Measurements from ENCODE around the gene PSMG4. TPM values are rescaled to one million over a fixed set of nuclear protein-coding genes. Genes with fewer than 3 reads are reported as not detected.

PSMG4 gene
- total and polyA plus RNA-seq, 2 of the 8 experiments (the other 6 are each of a cell fraction or from before 2014, with no cell fraction given), result 40.6 to 113 TPM

DNA sequence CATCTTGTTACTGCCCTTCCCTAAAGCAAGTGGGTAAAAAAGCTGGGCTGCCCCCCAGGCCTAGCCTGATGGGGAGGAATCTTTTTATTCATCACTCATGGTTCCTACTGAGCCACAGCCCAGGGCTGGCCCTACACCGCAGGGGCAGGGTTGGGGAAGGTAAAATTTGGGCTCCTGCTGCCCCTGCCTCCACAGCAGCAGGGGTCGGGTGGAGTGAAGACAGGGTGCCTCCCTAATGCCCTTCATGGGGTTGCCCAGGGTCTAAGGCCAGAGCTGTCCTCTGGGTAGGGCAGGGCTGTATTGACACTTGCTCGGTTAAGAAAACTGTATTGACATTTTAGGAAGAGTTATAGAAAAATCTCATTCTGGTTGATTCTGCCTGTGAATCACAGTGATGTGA, 8.9 kb upstream of the PSMG4 start:
- H3K27me3 ChIP-seq (replicated peaks in 1 of 4; ENCODE audit: control insufficient read depth in 3 of 4, extremely low read depth in 1 of 4, insufficient read depth in 3 of 4, low read length in 3 of 4), result peaks cover 0 to 3% (median 1%) of the 10 kb centered on the region in 4 experiments; a peak in 2 of 7 replicates
- H3K79me2 ChIP-seq (ENCODE audit: control insufficient read depth in 1 of 2, insufficient read depth in 2 of 2, low read length in 2 of 2), result no peaks in the 10 kb centered on the region
- H3K4me1 ChIP-seq (replicated peaks in 1 of 4; ENCODE audit: control insufficient read depth in 3 of 4, insufficient read depth in 4 of 4, low read length in 3 of 4), result peaks cover 3 to 9% (median 7%) of the 10 kb centered on the region in 4 experiments; a peak in 6 of 7 replicates
- H4K91ac ChIP-seq (replicated peaks; ENCODE audit: insufficient read length, low read length), result no peak overlapping the region
- no peak overlapping the region for H3K4me3 ChIP-seq (ENCODE audit: extremely low read depth in 1 of 4, insufficient read depth in 2 of 4, low read depth in 3 of 4, low read length in 4 of 4)
- no peak overlapping the region for H4K5ac ChIP-seq (ENCODE audit: insufficient read length, low read depth, low read length)
- WGBS, 2 experiments (ENCODE audit: extremely low coverage in 1 of 2, insufficient coverage in 1 of 2, insufficient read length in 1 of 2, insufficient replicate concordance in 2 of 2, low coverage in 1 of 2, low lambda C conversion rate in 2 of 2, missing lambda C conversion rate in 1 of 2), result 91% methylated on average over 3 of the region's 3 CpGs; no CpG with 5 or more reads in 1 of the 2 experiments
- H3K36me3 ChIP-seq (ENCODE audit: control insufficient read depth in 2 of 4, insufficient read depth in 4 of 4, low read length in 3 of 4), result no peaks in the 10 kb centered on the region
- TF ChIP-seq CEBPB (IDR thresholded peaks at IDR 0.05; ENCODE audit: low read depth, low read length), result no peak
- no peak for TF ChIP-seq SIRT6 (IDR thresholded peaks at IDR 0.05; ENCODE audit: low read length)
- TF ChIP-seq, protein P1, sequence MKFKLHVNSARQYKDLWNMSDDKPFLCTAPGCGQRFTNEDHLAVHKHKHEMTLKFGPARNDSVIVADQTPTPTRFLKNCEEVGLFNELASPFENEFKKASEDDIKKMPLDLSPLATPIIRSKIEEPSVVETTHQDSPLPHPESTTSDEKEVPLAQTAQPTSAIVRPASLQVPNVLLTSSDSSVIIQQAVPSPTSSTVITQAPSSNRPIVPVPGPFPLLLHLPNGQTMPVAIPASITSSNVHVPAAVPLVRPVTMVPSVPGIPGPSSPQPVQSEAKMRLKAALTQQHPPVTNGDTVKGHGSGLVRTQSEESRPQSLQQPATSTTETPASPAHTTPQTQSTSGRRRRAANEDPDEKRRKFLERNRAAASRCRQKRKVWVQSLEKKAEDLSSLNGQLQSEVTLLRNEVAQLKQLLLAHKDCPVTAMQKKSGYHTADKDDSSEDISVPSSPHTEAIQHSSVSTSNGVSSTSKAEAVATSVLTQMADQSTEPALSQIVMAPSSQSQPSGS (IDR thresholded peaks at IDR 0.05; ENCODE audit: low read length), result no peak
- TF ChIP-seq, protein P2, sequence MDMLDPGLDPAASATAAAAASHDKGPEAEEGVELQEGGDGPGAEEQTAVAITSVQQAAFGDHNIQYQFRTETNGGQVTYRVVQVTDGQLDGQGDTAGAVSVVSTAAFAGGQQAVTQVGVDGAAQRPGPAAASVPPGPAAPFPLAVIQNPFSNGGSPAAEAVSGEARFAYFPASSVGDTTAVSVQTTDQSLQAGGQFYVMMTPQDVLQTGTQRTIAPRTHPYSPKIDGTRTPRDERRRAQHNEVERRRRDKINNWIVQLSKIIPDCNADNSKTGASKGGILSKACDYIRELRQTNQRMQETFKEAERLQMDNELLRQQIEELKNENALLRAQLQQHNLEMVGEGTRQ (IDR thresholded peaks at IDR 0.05; ENCODE audit: low read length), result no peak
- no peak overlapping the region for H2AFZ ChIP-seq (ENCODE audit: low read length)
- no peaks in the 10 kb centered on the region for H3K23me2 ChIP-seq (ENCODE audit: low read depth, low read length)
- no peak overlapping the region for H4K8ac ChIP-seq (ENCODE audit: extremely low read depth, insufficient read depth, low read length)
- no peak overlapping the region for H2AK5ac ChIP-seq (ENCODE audit: low read depth, low read length)
- H2BK12ac ChIP-seq (ENCODE audit: low read depth, low read length), result no peak overlapping the region; the same call in 1 of the 2 replicates
- no peak overlapping the region for H3K18ac ChIP-seq (ENCODE audit: extremely low read depth, low read length)
- no peak overlapping the region for H2BK20ac ChIP-seq (ENCODE audit: low read length)
- H3K23ac ChIP-seq (ENCODE audit: insufficient read length), result no peak overlapping the region
- ChIA-PET POLR2A (ENCODE audit: partially characterized antibody) (interaction anchor here (1.2 to 10.7 kb wide), 6 partner anchors 10 to 91 kb away, joined by 3 to 122 read pairs (median 6); partner anchors contain the start of genes PSMG4 and TUBB2B), CTCF (ENCODE audit: partially characterized antibody) (interaction anchor here (0.8 to 12.9 kb wide), 12 partner anchors 9 to 482 kb away, joined by 3 to 263 read pairs (median 6); partner anchors contain the start of genes PSMG4 and TUBB2B)
- no peaks in the 10 kb centered on the region for H4K20me1 ChIP-seq (replicated peaks in 1 of 2; ENCODE audit: control insufficient read depth in 1 of 2, insufficient read depth in 2 of 2, low read length in 2 of 2)
- DNase-seq (ENCODE audit: low read depth in 1 of 2, low spot score in 2 of 2) (no peak), FAIRE-seq (no peak)
- H2BK120ac ChIP-seq (replicated peaks; ENCODE audit: low read depth, low read length), result no peak overlapping the region
- no peak overlapping the region for H3K14ac ChIP-seq (ENCODE audit: insufficient read length)
- H3K4ac ChIP-seq (replicated peaks; ENCODE audit: insufficient read length, low read depth, low read length), result no peak overlapping the region
- H3K4me2 ChIP-seq (ENCODE audit: insufficient read depth in 1 of 2, low read depth in 2 of 2, low read length in 2 of 2), result no peak overlapping the region
- no peak overlapping the region for H2BK5ac ChIP-seq (ENCODE audit: low read depth, low read length)
- peaks cover 0 to 8% of the 10 kb centered on the region in 2 experiments; a peak in 1 of 4 replicates for H3K9me3 ChIP-seq (ENCODE audit: insufficient read depth in 2 of 2, low read depth in 1 of 2, low read length in 1 of 2)
- no peak overlapping the region for H3K27ac ChIP-seq (ENCODE audit: low read depth, low read length)
- H2BK15ac ChIP-seq (ENCODE audit: low read length), result no peak overlapping the region
- no peak overlapping the region for H3K56ac ChIP-seq (replicated peaks; ENCODE audit: insufficient read length, low read depth, low read length)
- H3K9ac ChIP-seq (replicated peaks in 1 of 4; ENCODE audit: extremely low read depth in 1 of 4, low read depth in 3 of 4, low read length in 3 of 4), result no peak overlapping the region
- H3K79me1 ChIP-seq (ENCODE audit: low read depth, low read length), result no peaks in the 10 kb centered on the region

Data from H1 (cell line).